HEK293T (cell line): ENCODE measurements around the gene SLC35G6.
"Not testable (repeated sequence)": the region's sequence is repeated elsewhere in the genome, so short reads cannot be mapped to it uniquely, and the experiment has no call there.

Experiments used
- CTCF ChIA-PET: fragments of 350-600 bp; formaldehyde crosslinking; extraction: SDS; loops from one replicate; lab custom pipeline; 2021; ENCODE audit warnings: antibody characterized with exemption, inconsistent platforms; lab: Yijun Ruan, JAX
- POLR2A ChIA-PET: fragments of 350-600 bp; formaldehyde crosslinking; extraction: SDS; loops from one replicate; lab custom pipeline; 2020; ENCODE audit warnings: antibody characterized with exemption, inconsistent platforms; lab: Yijun Ruan, JAX
- DNase-seq: peaks from one replicate; pipeline ENCODE4 v3.0.0; 2012; ENCODE audit warnings: mixed read lengths; ENCODE audit errors: extremely low spot score
- ARNT ChIP-seq: fragments of 450-650 bp; IDR thresholded peaks from 2 replicates; pipeline ENCODE4 v1.6.1; 2017; ENCODE audit warnings: mild to moderate bottlenecking
- BHLHE40 ChIP-seq: fragments of 450-650 bp; IDR thresholded peaks from 2 replicates; pipeline ENCODE4 v1.6.1; 2016; ENCODE audit warnings: mild to moderate bottlenecking, moderate library complexity, borderline replicate concordance
- CTBP1 ChIP-seq: fragments of 450-650 bp; IDR thresholded peaks from 2 replicates; pipeline ENCODE4 v1.6.1; 2016; ENCODE audit warnings: borderline replicate concordance
- ELF4 ChIP-seq: fragments of 450-650 bp; IDR thresholded peaks from 2 replicates; pipeline ENCODE4 v1.6.1; 2017; ENCODE audit warnings: antibody characterized with exemption
- FOXA1 ChIP-seq: fragments of 450-650 bp; IDR thresholded peaks from 2 replicates; pipeline ENCODE4 v1.6.1; 2016; ENCODE audit warnings: mild to moderate bottlenecking
- FOXK2 ChIP-seq: fragments of 450-650 bp; IDR thresholded peaks from 2 replicates; pipeline ENCODE4 v1.6.1; 2016; ENCODE audit warnings: mild to moderate bottlenecking
- FOXM1 ChIP-seq: fragments of 450-650 bp; IDR thresholded peaks from 2 replicates; pipeline ENCODE4 v1.6.1; 2017; ENCODE audit warnings: mild to moderate bottlenecking, borderline replicate concordance
- HDGF ChIP-seq: fragments of 450-650 bp; IDR thresholded peaks from 2 replicates; pipeline ENCODE4 v1.6.1; 2017; ENCODE audit warnings: antibody characterized with exemption, borderline replicate concordance
- L3MBTL2 ChIP-seq: fragments of 450-650 bp; conservative IDR thresholded peaks from 2 replicates; pipeline ENCODE4 v1.6.1; 2016; ENCODE audit warnings: mild to moderate bottlenecking
- LEF1 ChIP-seq: fragments of 450-650 bp; IDR thresholded peaks from 2 replicates; pipeline ENCODE4 v1.6.1; 2017; ENCODE audit warnings: mild to moderate bottlenecking, borderline replicate concordance
- NFRKB ChIP-seq: fragments of 450-650 bp; IDR thresholded peaks from 2 replicates; pipeline ENCODE4 v1.6.1; 2016; ENCODE audit warnings: mild to moderate bottlenecking, moderate library complexity
- PKNOX1 ChIP-seq: fragments of 450-650 bp; IDR thresholded peaks from 2 replicates; pipeline ENCODE4 v1.6.1; 2016
- SP1 ChIP-seq: fragments of 450-650 bp; IDR thresholded peaks from 2 replicates; pipeline ENCODE4 v1.6.1; 2017
- SUZ12 ChIP-seq: fragments of 450-650 bp; IDR thresholded peaks from 2 replicates; pipeline ENCODE4 v1.6.1; 2016; ENCODE audit warnings: mild to moderate bottlenecking
- TARDBP ChIP-seq: fragments of 450-650 bp; IDR thresholded peaks from 2 replicates; pipeline ENCODE4 v1.6.1; 2016
- ZNF384 ChIP-seq: fragments of 450-650 bp; IDR thresholded peaks from 2 replicates; pipeline ENCODE4 v1.6.1; 2016

Gene SLC35G6

GRCh38 chr17:7468804-7469389, 12.3 kb upstream of the SLC35G6 start:
- POLR2A ChIA-PET: interaction anchor here (0.9 kb wide), 1 partner anchor 15 kb away, joined by 3 read pairs; the partner anchor contains the start of gene POLR2A
- TF ChIP-seq ELF4 (no peak), ARNT (no peak), CTBP1 (no peak), FOXM1 (no peak), TARDBP (no peak), PKNOX1 (no peak), NFRKB (no peak), FOXA1 (no peak), ZNF384 (no peak), L3MBTL2 (no peak), SP1 (no peak), HDGF (no peak), FOXK2 (no peak), SUZ12 (no peak), BHLHE40 (no peak), LEF1 (no peak)
- CTCF ChIA-PET: no interaction called here
- no peak for DNase-seq

- DNase-seq, CTCF ChIA-PET: not testable (repeated sequence)
- POLR2A ChIA-PET: interaction anchor here (1.0 kb wide), 1 partner anchor 10 kb away, joined by 3 read pairs; no protein-coding TSS in a partner anchor
These were observed 11.4 kb upstream of the SLC35G6 start for GRCh38 chr17:7469843-7470242.

- CTCF ChIA-PET: interaction anchor here (0.5 kb wide), 1 partner anchor 35 kb away, joined by 3 read pairs; no protein-coding TSS in a partner anchor
- DNase-seq: not testable (repeated sequence)
These were observed 10.7 kb upstream of the SLC35G6 start for GRCh38 chr17:7470457-7470973.

GRCh38 chr17:7471729-7472128, 9.5 kb upstream of the SLC35G6 start:
- CTCF ChIA-PET: no interaction called here

More at GRCh38 chr17:7470457-7470973, 10.7 kb upstream of the SLC35G6 start:
- POLR2A ChIA-PET: interaction anchor here (1.0 kb wide), 1 partner anchor 10 kb away, joined by 3 read pairs; no protein-coding TSS in a partner anchor

GRCh38 chr17:7474767-7475166, 6.5 kb upstream of the SLC35G6 start:
- DNase-seq, CTCF ChIA-PET: not testable (repeated sequence)
- POLR2A ChIA-PET: interaction anchor here (8.2 kb wide), 1 partner anchor 36 kb away, joined by 55 read pairs; the partner anchor contains the start of genes FGF11 and TMEM102

More at GRCh38 chr17:7471729-7472128, 9.5 kb upstream of the SLC35G6 start:
- DNase-seq: no peak
- no peak for TF ChIP-seq FOXK2
- no peak for TF ChIP-seq ZNF384
- no peak for TF ChIP-seq LEF1
- TF ChIP-seq SP1: no peak
- TF ChIP-seq ELF4: no peak
- TF ChIP-seq SUZ12: no peak
- POLR2A ChIA-PET: no interaction called here

- ChIA-PET POLR2A (interaction anchor here (0.7 to 8.2 kb wide), 4 partner anchors 9 to 85 kb away, joined by 3 to 55 read pairs (median 6); partner anchors contain the start of genes FGF11 and TMEM102), CTCF (no interaction called here)
- TF ChIP-seq FOXK2: no peak
- TF ChIP-seq HDGF: no peak
- no peak for TF ChIP-seq LEF1
- TF ChIP-seq PKNOX1: no peak
- TF ChIP-seq FOXA1: no peak
- no peak for TF ChIP-seq ELF4
- no peak for TF ChIP-seq BHLHE40
- no peak for TF ChIP-seq ZNF384
- TF ChIP-seq ARNT: no peak
- TF ChIP-seq FOXM1: no peak
- DNase-seq: no peak
These were observed 5.4 kb upstream of the SLC35G6 start for GRCh38 chr17:7475764-7476422.

GRCh38 chr17:7476494-7476893, 4.8 kb upstream of the SLC35G6 start:
- TF ChIP-seq ELF4 (no peak), FOXK2 (no peak), HDGF (no peak), BHLHE40 (no peak), FOXA1 (no peak), SUZ12 (no peak), FOXM1 (no peak), PKNOX1 (no peak), CTBP1 (no peak), LEF1 (no peak), L3MBTL2 (no peak), TARDBP (no peak), ARNT (no peak), ZNF384 (no peak), SP1 (no peak), NFRKB (no peak)
- no peak for DNase-seq
- POLR2A ChIA-PET: interaction anchor here (1.1 to 8.2 kb wide), 3 partner anchors 10 to 38 kb away, joined by 4 to 55 read pairs (median 7); partner anchors contain the start of genes FGF11 and TMEM102
- CTCF ChIA-PET: no interaction called here
